Tracheal epithelial cell (primary cell): ENCODE data around the gene FANCB. TPM values are rescaled to one million over a fixed set of nuclear protein-coding genes. Genes with fewer than 3 reads are reported as not detected.

Source experiments
- total RNA-seq: library from RNA; depleted of rRNA; stranded (reverse); fragments of >200 nt; gene quantifications from 2 replicates; pipeline ENCODE4 v1.2.1, GENCODE V29; 2014

Gene FANCB
- total RNA-seq = 2.4 and 3.0 TPM in 2 replicates

GRCh38 chrX:14872851-14873675 lies at the start of gene FANCB, which contains the start of gene MOSPD2:
TSS of gene FANCB (minus strand) at chrX:14873069. CDS start at chrX:14865510, 7,559 bp downstream.
TSS of gene MOSPD2 (plus strand) at chrX:14873421. CDS start at chrX:14873529, 108 bp downstream.

Other genes starting within 250 kb of the FANCB start
- gene MOSPD2, start 352 bp upstream of the FANCB start, total RNA-seq = 7.5 and 10.4 TPM in 2 replicates